GM12878 (cell line): Measurements from ENCODE around the gene PEAR1.

Source experiments
- CEBPB ChIP-seq, 2 experiments: fragments of 150-350 bp in 1 of 2; IDR thresholded peaks; 2 replicates each; pipeline ENCODE4 v1.6.1; 2012 to 2014; ENCODE audit warnings: low read depth in 2 of 2, low read length in 2 of 2, borderline replicate concordance in 1 of 2, inconsistent platforms in 1 of 2
- CHD1 ChIP-seq: IDR thresholded peaks from 2 replicates; pipeline ENCODE4 v1.6.1; 2012; ENCODE audit warnings: low read depth, low read length, improper control_type of control experiment
- EP300 ChIP-seq, 2 experiments: fragments of 150-350 bp in 1 of 2; IDR thresholded peaks; 2 replicates each; pipeline ENCODE4 v1.6.1; 2011 to 2012; ENCODE audit warnings: low read depth in 2 of 2, low read length in 2 of 2, borderline replicate concordance in 1 of 2, improper control_type of control experiment in 1 of 2, inconsistent platforms in 1 of 2; ENCODE audit not compliant: control insufficient read depth in 1 of 2
- ETV6 ChIP-seq, 2 experiments: fragments of 450-650 bp in 1 of 2; IDR thresholded peaks in 1 of 2; conservative IDR thresholded peaks in 1 of 2; 2 replicates each; pipeline ENCODE4 v1.6.1; 2014; ENCODE audit warnings: antibody characterized with exemption in 1 of 2, borderline replicate concordance in 1 of 2, low read depth in 1 of 2, mild to moderate bottlenecking in 1 of 2, moderate library complexity in 1 of 2
- EZH2 ChIP-seq: IDR thresholded peaks from 2 replicates; pipeline ENCODE4 v1.6.1; 2012; ENCODE audit warnings: low read depth, mild to moderate bottlenecking, control low read depth, inconsistent platforms, low read length, borderline replicate concordance; ENCODE audit not compliant: control insufficient read depth
- RCOR1 ChIP-seq: conservative IDR thresholded peaks from 2 replicates; pipeline ENCODE4 v1.6.1; 2012; ENCODE audit warnings: low read depth, low read length, improper control_type of control experiment
- RELA ChIP-seq: fragments of 450-650 bp; IDR thresholded peaks from 2 replicates; pipeline ENCODE4 v1.8.0; 2014; ENCODE audit warnings: borderline replicate concordance; ENCODE audit not compliant: partially characterized antibody
- SIN3A ChIP-seq: IDR thresholded peaks from 2 replicates; pipeline ENCODE4 v1.6.1; 2012; ENCODE audit warnings: low read depth, low read length, improper control_type of control experiment
- SKIL ChIP-seq: fragments of 450-650 bp; IDR thresholded peaks from 2 replicates; pipeline ENCODE4 v1.6.1; 2017; ENCODE audit warnings: mild to moderate bottlenecking, low read depth, inconsistent platforms; ENCODE audit not compliant: poor library complexity, severe bottlenecking
- SRF ChIP-seq, 2 experiments: IDR thresholded peaks; 2 replicates each; pipeline ENCODE4 v1.6.1; 2011; ENCODE audit warnings: low read depth in 2 of 2, low read length in 2 of 2, mild to moderate bottlenecking in 1 of 2, moderate library complexity in 1 of 2
- TF ChIP-seq, protein P1 (sequence below): IDR thresholded peaks from 2 replicates; pipeline ENCODE4 v1.6.1; 2011; ENCODE audit warnings: low read depth, mild to moderate bottlenecking, low read length, moderate library complexity, borderline replicate concordance; ENCODE audit errors: extremely low read depth

- TF ChIP-seq CHD1 = no peak
- TF ChIP-seq SRF (IDR thresholded peaks at IDR 0.05; ENCODE audit: low read depth in 2 of 2, low read length in 2 of 2) = no peak
- no peak for TF ChIP-seq SKIL
- no peak for TF ChIP-seq CEBPB (IDR thresholded peaks at IDR 0.05; ENCODE audit: borderline replicate concordance in 1 of 2, low read depth in 2 of 2, low read length in 2 of 2)
- no peak for TF ChIP-seq RCOR1
- TF ChIP-seq EZH2 = no peak
- TF ChIP-seq SIN3A = no peak
- TF ChIP-seq, protein P1, sequence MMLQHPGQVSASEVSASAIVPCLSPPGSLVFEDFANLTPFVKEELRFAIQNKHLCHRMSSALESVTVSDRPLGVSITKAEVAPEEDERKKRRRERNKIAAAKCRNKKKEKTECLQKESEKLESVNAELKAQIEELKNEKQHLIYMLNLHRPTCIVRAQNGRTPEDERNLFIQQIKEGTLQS = no peak
- no peak for TF ChIP-seq EP300 (IDR thresholded peaks at IDR 0.05; ENCODE audit: borderline replicate concordance in 1 of 2, control insufficient read depth in 1 of 2, low read depth in 2 of 2, low read length in 2 of 2)
- no peak for TF ChIP-seq ETV6 (conservative IDR thresholded peaks at IDR 0.05 in 1 of 2, IDR thresholded peaks at IDR 0.05 in 1 of 2; ENCODE audit: borderline replicate concordance in 1 of 2, low read depth in 1 of 2)
- no peak for TF ChIP-seq RELA
Observed at GRCh38 chr1:156885314-156885713, 8.2 kb upstream of the PEAR1 start.
